Endothelial cell of umbilical vein (primary cell): ENCODE data around the gene ZNF609. TPM values are rescaled to one million over a fixed set of nuclear protein-coding genes. Genes with fewer than 3 reads are reported as not detected.
A peak's percentile ranks its signal among the peaks of the same experiment; 100 is the strongest.

Experiments used
- BruUV-seq: library from RNA; stranded (reverse); fragments of 400-500 nt; replicated peaks from 2 replicates; lab custom pipeline; 2021; lab: Mats Ljungman, UMichigan
- CTCF ChIA-PET: fragments of 300-600, 350-600 bp; sonication (Branson Sonifier 250); formaldehyde crosslinking; loops from one replicate; lab custom pipeline; 2021; ENCODE audit warnings: antibody characterized with exemption, inconsistent platforms; lab: Charles Lee
- POLR2A ChIA-PET: fragments of 300-600, 350-600 bp; sonication (Branson Sonifier 250); formaldehyde crosslinking; loops from one replicate; lab custom pipeline; 2021; ENCODE audit warnings: antibody characterized with exemption, inconsistent platforms; lab: Charles Lee
- DNase-seq: peaks from one replicate; pipeline ENCODE4 v3.0.0-alpha.2; 2011; ENCODE audit warnings: low read depth, low spot score
- FAIRE-seq: peaks from 2 replicates; lab custom pipeline; 2011; peaks lifted over from hg19 to GRCh38; lab: Jason Lieb, UNC
- H2AFZ ChIP-seq: 2 replicates; pipeline ENCODE4 v1.6.0; 2012; ENCODE audit warnings: low read depth, low read length, control low read depth, inconsistent platforms
- H3K27ac ChIP-seq: 2 replicates; pipeline ENCODE4 v1.5.1; 2011; ENCODE audit warnings: low read depth, mild to moderate bottlenecking, control low read depth, low read length, moderate library complexity; ENCODE audit not compliant: insufficient read depth
- H3K27me3 ChIP-seq, 2 experiments: 2 replicates each; pipeline versions ENCODE4 v1.6.0 to v1.6.1; 2011; ENCODE audit warnings: low read length in 2 of 2, mixed read lengths in 1 of 2; ENCODE audit not compliant: control insufficient read depth in 2 of 2, insufficient read depth in 2 of 2
- H3K36me3 ChIP-seq, 2 experiments: 2 replicates in 1 of 2; 3 replicates in 1 of 2; pipeline ENCODE4 v1.5.1; 2011; ENCODE audit warnings: low read length in 2 of 2, mild to moderate bottlenecking in 1 of 2, moderate library complexity in 1 of 2; ENCODE audit not compliant: control insufficient read depth in 2 of 2, insufficient read depth in 2 of 2; ENCODE audit errors: extremely low read depth in 1 of 2
- H3K4me1 ChIP-seq: 3 replicates; pipeline ENCODE4 v1.5.1; 2011; ENCODE audit warnings: mild to moderate bottlenecking, low read length; ENCODE audit not compliant: control insufficient read depth, insufficient read depth; ENCODE audit errors: extremely low read depth
- H3K4me2 ChIP-seq: 2 replicates; pipeline ENCODE4 v1.6.1; 2011; ENCODE audit warnings: low read length, control low read depth, mixed read lengths; ENCODE audit not compliant: insufficient read depth
- H3K4me3 ChIP-seq, 3 experiments: fragments of 200-600 bp in 1 of 3; sonication (generic), shearing (Covaris generic) in 1 of 3; replicated peaks in 1 of 3; 2 replicates each; pipeline ENCODE4 v1.5.1; 2011 to 2016; ENCODE audit warnings: control low read depth in 3 of 3, low read length in 3 of 3, mild to moderate bottlenecking in 2 of 3, inconsistent platforms in 1 of 3, low read depth in 1 of 3, moderate library complexity in 1 of 3; ENCODE audit not compliant: insufficient read depth in 1 of 3
- H3K79me2 ChIP-seq: 2 replicates; pipeline ENCODE4 v1.6.0; 2012; ENCODE audit warnings: low read length, inconsistent platforms; ENCODE audit not compliant: control insufficient read depth, insufficient read depth
- H3K9ac ChIP-seq: replicated peaks from 2 replicates; pipeline ENCODE3; 2011; ENCODE audit warnings: low read length, control low read depth; ENCODE audit not compliant: insufficient read depth; ENCODE audit errors: extremely low read depth
- H3K9me1 ChIP-seq: replicated peaks from 3 replicates; pipeline ENCODE4 v1.6.0; 2011; ENCODE audit warnings: mild to moderate bottlenecking, low read length; ENCODE audit not compliant: control insufficient read depth, insufficient read depth; ENCODE audit errors: extremely low read depth
- H3K9me3 ChIP-seq: replicated peaks from 2 replicates; pipeline ENCODE4 v1.5.1; 2012; ENCODE audit warnings: low read length, inconsistent platforms; ENCODE audit not compliant: control insufficient read depth, insufficient read depth
- H4K20me1 ChIP-seq: replicated peaks from 2 replicates; pipeline ENCODE3; 2011; ENCODE audit warnings: mild to moderate bottlenecking, low read length; ENCODE audit not compliant: control insufficient read depth, insufficient read depth; ENCODE audit errors: extremely low read depth
- EZH2 ChIP-seq: IDR thresholded peaks from 2 replicates; pipeline ENCODE4 v1.6.1; 2012; ENCODE audit warnings: borderline replicate concordance, low read depth, mild to moderate bottlenecking, moderate library complexity, low read length, inconsistent platforms; ENCODE audit not compliant: severe bottlenecking
- FOS ChIP-seq: IDR thresholded peaks from 2 replicates; pipeline ENCODE4 v1.6.1; 2011; ENCODE audit warnings: mild to moderate bottlenecking, low read length, moderate library complexity, borderline replicate concordance; ENCODE audit not compliant: insufficient read depth
- GATA2 ChIP-seq: IDR thresholded peaks from 2 replicates; pipeline ENCODE4 v1.7.0; 2011; ENCODE audit warnings: low read depth, mild to moderate bottlenecking, moderate library complexity, mixed read lengths, low read length; ENCODE audit not compliant: insufficient read length, insufficient read depth
- JUN ChIP-seq: IDR thresholded peaks from 2 replicates; pipeline ENCODE4 v1.6.1; 2011; ENCODE audit warnings: borderline replicate concordance, low read depth; ENCODE audit not compliant: insufficient read length, insufficient read depth
- MYC ChIP-seq: IDR thresholded peaks from one replicate; pipeline ENCODE4 v1.6.1; 2011; ENCODE audit warnings: mild to moderate bottlenecking, low read depth, low read length
- POLR2A ChIP-seq: IDR thresholded peaks from 2 replicates; pipeline ENCODE4 v1.6.1; 2012; ENCODE audit warnings: low read depth, mild to moderate bottlenecking, control low read depth, low read length
- POLR2AphosphoS5 ChIP-seq: IDR thresholded peaks from 2 replicates; pipeline ENCODE4 v1.6.1; 2012; ENCODE audit warnings: low read depth, mild to moderate bottlenecking, control low read depth, low read length, moderate library complexity; ENCODE audit not compliant: insufficient read depth
- dilution Hi-C: fragments of 300-500 bp; cut with MboI; formaldehyde crosslinking; loops from one replicate; pipeline ENCODE4 v1.15.0; 2019; ENCODE audit warnings: low sequenced_read_pairs; ENCODE audit not compliant: extremely low pct_ligation_motif_present
- intact Hi-C: fragments of 100-400 bp; cut with micrococcal nuclease; formaldehyde crosslinking; loops from one replicate; pipeline ENCODE4 v1.10.0; 2022
- polyA plus RNA-seq, 4 experiments: library from polyadenylated mRNA; depleted of rRNA in 3 of 4; stranded (reverse) in 3 of 4; unstranded in 1 of 4; fragments of >200 nt; gene quantifications; 2 replicates each; pipeline versions ENCODE4 v1.2.1 to v1.2.3, GENCODE V29; 2011 to 2012; ENCODE audit warnings: missing spikeins in 1 of 4
- total RNA-seq: library from RNA; stranded (reverse); gene quantifications from 2 replicates; pipeline ENCODE4 v1.2.3, GENCODE V29; 2021
- TF ChIP-seq, protein P1 (sequence below): IDR thresholded peaks from 2 replicates; pipeline ENCODE4 v1.6.1; 2011; ENCODE audit not compliant: insufficient read depth, insufficient read length
- TF ChIP-seq, protein P2 (sequence below), 2 donors: IDR thresholded peaks; 1 replicate in 1 of 2; 2 replicates in 1 of 2; pipeline ENCODE4 v1.5.1; 2011; ENCODE audit warnings: low read length in 2 of 2, mild to moderate bottlenecking in 2 of 2, moderate library complexity in 2 of 2, control low read depth in 1 of 2, inconsistent platforms in 1 of 2, low read depth in 1 of 2; ENCODE audit not compliant: insufficient read depth in 1 of 2; ENCODE audit errors: extremely low read depth in 1 of 2

The ZNF609 gene
- total and polyA plus RNA-seq, 2 donors (not counting 3 experiments of a cell fraction or from before 2014, with no cell fraction given), result 18.2 to 49.6 TPM

GRCh38 chr15:64455961-64456371 is 4.4 kb upstream of the ZNF609 start:
- TF ChIP-seq GATA2, result no peak
- TF ChIP-seq EZH2, result no peak
- no peak for TF ChIP-seq MYC
- TF ChIP-seq FOS, result no peak
- TF ChIP-seq, protein P1, sequence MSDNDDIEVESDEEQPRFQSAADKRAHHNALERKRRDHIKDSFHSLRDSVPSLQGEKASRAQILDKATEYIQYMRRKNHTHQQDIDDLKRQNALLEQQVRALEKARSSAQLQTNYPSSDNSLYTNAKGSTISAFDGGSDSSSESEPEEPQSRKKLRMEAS, result no peak
- no peak for TF ChIP-seq POLR2A
- TF ChIP-seq, protein P2, sequence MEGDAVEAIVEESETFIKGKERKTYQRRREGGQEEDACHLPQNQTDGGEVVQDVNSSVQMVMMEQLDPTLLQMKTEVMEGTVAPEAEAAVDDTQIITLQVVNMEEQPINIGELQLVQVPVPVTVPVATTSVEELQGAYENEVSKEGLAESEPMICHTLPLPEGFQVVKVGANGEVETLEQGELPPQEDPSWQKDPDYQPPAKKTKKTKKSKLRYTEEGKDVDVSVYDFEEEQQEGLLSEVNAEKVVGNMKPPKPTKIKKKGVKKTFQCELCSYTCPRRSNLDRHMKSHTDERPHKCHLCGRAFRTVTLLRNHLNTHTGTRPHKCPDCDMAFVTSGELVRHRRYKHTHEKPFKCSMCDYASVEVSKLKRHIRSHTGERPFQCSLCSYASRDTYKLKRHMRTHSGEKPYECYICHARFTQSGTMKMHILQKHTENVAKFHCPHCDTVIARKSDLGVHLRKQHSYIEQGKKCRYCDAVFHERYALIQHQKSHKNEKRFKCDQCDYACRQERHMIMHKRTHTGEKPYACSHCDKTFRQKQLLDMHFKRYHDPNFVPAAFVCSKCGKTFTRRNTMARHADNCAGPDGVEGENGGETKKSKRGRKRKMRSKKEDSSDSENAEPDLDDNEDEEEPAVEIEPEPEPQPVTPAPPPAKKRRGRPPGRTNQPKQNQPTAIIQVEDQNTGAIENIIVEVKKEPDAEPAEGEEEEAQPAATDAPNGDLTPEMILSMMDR (IDR thresholded peaks at IDR 0.05; ENCODE audit: extremely low read depth in 1 of 2, insufficient read depth in 1 of 2, low read depth in 1 of 2, low read length in 2 of 2), result no peak
- TF ChIP-seq JUN, result no peak
- no peak for TF ChIP-seq POLR2AphosphoS5

More at GRCh38 chr15:64455961-64456371, 4.4 kb upstream of the ZNF609 start:
- H3K79me2 ChIP-seq, result peaks cover 1% of the 10 kb centered on the region
- ChIA-PET CTCF (interaction anchor here (0.9 kb wide), 1 partner anchor 22 kb away, joined by 3 read pairs; no protein-coding TSS in a partner anchor), POLR2A (no interaction called here)
- H3K9me3 ChIP-seq, result no peaks in the 10 kb centered on the region
- no peak overlapping the region for H3K9ac ChIP-seq
- no TSS peak for BruUV-seq
- no peak overlapping the region for H3K4me2 ChIP-seq
- intact Hi-C loops (no loop called here), dilution Hi-C loops (no loop called here)
- no peak overlapping the region for H3K27ac ChIP-seq
- H3K9me1 ChIP-seq, result no peaks in the 10 kb centered on the region
- H3K4me3 ChIP-seq, result no peak overlapping the region
- no peaks in the 10 kb centered on the region for H4K20me1 ChIP-seq
- H3K36me3 ChIP-seq, result peaks cover 0 to 3% of the 10 kb centered on the region in 2 experiments
- peak; percentile 52 for DNase-seq
- no peak overlapping the region for H2AFZ ChIP-seq
- H3K4me1 ChIP-seq, result peaks cover 7% of the 10 kb centered on the region
- no peaks in the 10 kb centered on the region for H3K27me3 ChIP-seq
- no peak for FAIRE-seq
